GM23338 (cell line): ENCODE measurements around the gene IER3IP1. TPM values are rescaled to one million over a fixed set of nuclear protein-coding genes. Genes with fewer than 3 reads are reported as not detected.

Source experiments
- CREB1 ChIP-seq: fragments of 250-450 bp; sonication (Bioruptor Pico); IDR thresholded peaks from 2 replicates; pipeline ENCODE4 v1.5.0; 2020; ENCODE audit warnings: low read depth, mild to moderate bottlenecking, moderate library complexity
- CTCF ChIP-seq, 2 experiments: fragments of 200-600 bp in 1 of 2; sonication (generic) in 1 of 2; conservative IDR thresholded peaks; 2 replicates each; pipeline versions ENCODE4 v1.5.1 to v1.6.1; 2016 to 2017; ENCODE audit warnings: antibody characterized with exemption in 2 of 2, low read depth in 2 of 2, mild to moderate bottlenecking in 2 of 2, moderate library complexity in 1 of 2
- ETS1 ChIP-seq: IDR thresholded peaks from 2 replicates; pipeline ENCODE4 v1.6.1; 2016; ENCODE audit warnings: antibody characterized with exemption
- EZH2 ChIP-seq: fragments of 200-600 bp; sonication (generic); IDR thresholded peaks from one replicate; pipeline ENCODE4 v1.8.0; 2017; ENCODE audit warnings: antibody characterized with exemption, mild to moderate bottlenecking, low read depth; ENCODE audit not compliant: unreplicated experiment
- EZH2phosphoT487 ChIP-seq: fragments of 200-600 bp; sonication (generic); IDR thresholded peaks from one replicate; pipeline ENCODE4 v1.8.1; 2018; ENCODE audit warnings: antibody characterized with exemption; ENCODE audit not compliant: unreplicated experiment
- JUNB ChIP-seq: IDR thresholded peaks from one replicate; pipeline ENCODE4 v1.6.1; 2016; ENCODE audit warnings: antibody characterized with exemption; ENCODE audit not compliant: unreplicated experiment
- NANOG ChIP-seq: IDR thresholded peaks from 2 replicates; pipeline ENCODE4 v1.6.1; 2016; ENCODE audit warnings: antibody characterized with exemption, borderline replicate concordance
- POLR2AphosphoS5 ChIP-seq: IDR thresholded peaks from 2 replicates; pipeline ENCODE4 v1.6.1; 2016; ENCODE audit warnings: antibody characterized with exemption, low read depth
- STAT1 ChIP-seq: IDR thresholded peaks from one replicate; pipeline ENCODE4 v1.6.1; 2016; ENCODE audit warnings: antibody characterized with exemption; ENCODE audit not compliant: unreplicated experiment
- ZNF114 ChIP-seq: fragments of 250-450 bp; sonication (Bioruptor Pico); IDR thresholded peaks from 2 replicates; pipeline ENCODE4 v1.5.0; 2020; ENCODE audit warnings: mild to moderate bottlenecking, moderate library complexity
- ZNF331 ChIP-seq: fragments of 250-450 bp; sonication (Bioruptor Pico); IDR thresholded peaks from 2 replicates; pipeline ENCODE4 v1.5.0; 2020; ENCODE audit warnings: low read depth, mild to moderate bottlenecking, moderate library complexity
- ZNF462 ChIP-seq: fragments of 250-450 bp; sonication (Bioruptor Pico); IDR thresholded peaks from 2 replicates; pipeline ENCODE4 v1.5.0; 2020; ENCODE audit warnings: mild to moderate bottlenecking, moderate library complexity
- polyA plus RNA-seq: library from polyadenylated mRNA; unstranded; fragments of >200 nt; fragmentation: Nextera tagmentation; extraction: Ambion mirVana; gene quantifications from 2 replicates; pipeline ENCODE4 v1.2.1, GENCODE V29; 2016
- total RNA-seq: library from RNA; depleted of rRNA; stranded (reverse); fragments of >200 nt; shearing (Covaris generic); gene quantifications from 2 replicates; pipeline ENCODE4 v1.2.3, GENCODE V29; 2014

IER3IP1 gene
- total and polyA plus RNA-seq, 2 experiments from 2014 or later = 12.2 to 24.0 TPM

- TF ChIP-seq ZNF462 (CRISPR knock-in tag) (no peak), ETS1 (no peak), CTCF (conservative IDR thresholded peaks at IDR 0.05; ENCODE audit: low read depth in 2 of 2) (no peak), POLR2AphosphoS5 (no peak), EZH2 (no peak), CREB1 (CRISPR knock-in tag) (no peak), JUNB (no peak), ZNF331 (no peak), NANOG (no peak), STAT1 (no peak), ZNF114 (no peak), EZH2phosphoT487 (no peak)
Observed at GRCh38 chr18:47209171-47209570, 33.0 kb upstream of the IER3IP1 start (continued).
